Activated naive CD4-positive, alpha-beta T cell treated with anti-CD3 and anti-CD28 coated beads, Interleukin-2, amount 50 U/mL, for 24 hours (primary cell): Measurements from ENCODE around the gene GAS7.
"Not testable (repeated sequence)": the region's sequence is repeated elsewhere in the genome, so short reads cannot be mapped to it uniquely, and the experiment has no call there.

Experiments used
- H3K27ac Mint-ChIP-seq: one replicate; pipeline ENCODE4 v1.8.0; 2021; ENCODE audit warnings: mild to moderate bottlenecking, mixed read lengths
- H3K27me3 Mint-ChIP-seq: one replicate; pipeline ENCODE4 v1.8.0; 2021; ENCODE audit warnings: mixed read lengths
- H3K36me3 Mint-ChIP-seq: one replicate; pipeline ENCODE4 v1.8.0; 2021; ENCODE audit warnings: mixed read lengths
- H3K4me1 Mint-ChIP-seq: one replicate; pipeline ENCODE4 v1.8.0; 2021; ENCODE audit warnings: mixed read lengths
- H3K4me3 Mint-ChIP-seq: one replicate; pipeline ENCODE4 v1.8.0; 2021; ENCODE audit warnings: mild to moderate bottlenecking, mixed read lengths
- H3K9me3 Mint-ChIP-seq: one replicate; pipeline ENCODE4 v1.8.0; 2021; ENCODE audit warnings: mixed read lengths

GAS7 gene

GRCh38 chr17:9925457-9925856 is 272.9 kb downstream of the GAS7 start:
- H3K27ac Mint-ChIP-seq, result no peak overlapping the region
- H3K9me3 Mint-ChIP-seq, result no peaks in the 10 kb centered on the region
- no peaks in the 10 kb centered on the region for H3K27me3 Mint-ChIP-seq
- H3K4me1 Mint-ChIP-seq, result peaks cover 4% of the 10 kb centered on the region
- no peaks in the 10 kb centered on the region for H3K36me3 Mint-ChIP-seq
- no peak overlapping the region for H3K4me3 Mint-ChIP-seq

- Mint-ChIP-seq H3K27me3 (no peaks in the 10 kb centered on the region), H3K4me3 (no peak overlapping the region), H3K27ac (no peak overlapping the region), H3K9me3 (no peaks in the 10 kb centered on the region), H3K4me1 (peaks cover 4% of the 10 kb centered on the region), H3K36me3 (no peaks in the 10 kb centered on the region)
These were observed 273.6 kb downstream of the GAS7 start for GRCh38 chr17:9924735-9925191.

- Mint-ChIP-seq H3K4me1 (peaks cover 4% of the 10 kb centered on the region), H3K36me3 (no peaks in the 10 kb centered on the region), H3K4me3 (no peak overlapping the region), H3K27me3 (no peaks in the 10 kb centered on the region), H3K9me3 (no peaks in the 10 kb centered on the region), H3K27ac (no peak overlapping the region)
These were observed 276.2 kb downstream of the GAS7 start for GRCh38 chr17:9922012-9922848.

- not testable (repeated sequence) for H3K27ac Mint-ChIP-seq, H3K4me3 Mint-ChIP-seq, H3K4me1 Mint-ChIP-seq, H3K27me3 Mint-ChIP-seq, H3K9me3 Mint-ChIP-seq, H3K36me3 Mint-ChIP-seq
These were observed 277.2 kb downstream of the GAS7 start for GRCh38 chr17:9921216-9921615.

GRCh38 chr17:9918804-9919352 is 279.5 kb downstream of the GAS7 start:
- Mint-ChIP-seq H3K9me3 (no peaks in the 10 kb centered on the region), H3K4me3 (no peak overlapping the region), H3K4me1 (no peaks in the 10 kb centered on the region), H3K27me3 (no peaks in the 10 kb centered on the region), H3K27ac (no peak overlapping the region), H3K36me3 (no peaks in the 10 kb centered on the region)

GRCh38 chr17:9918352-9918751 is 280.1 kb downstream of the GAS7 start:
- Mint-ChIP-seq H3K4me3 (no peak overlapping the region), H3K9me3 (no peaks in the 10 kb centered on the region), H3K36me3 (no peaks in the 10 kb centered on the region)

GRCh38 chr17:9917801-9918200 is 280.6 kb downstream of the GAS7 start:
- Mint-ChIP-seq H3K4me1 (no peaks in the 10 kb centered on the region), H3K9me3 (no peaks in the 10 kb centered on the region), H3K27me3 (no peaks in the 10 kb centered on the region), H3K27ac (no peak overlapping the region), H3K36me3 (no peaks in the 10 kb centered on the region), H3K4me3 (no peak overlapping the region)

More at GRCh38 chr17:9918352-9918751, 280.1 kb downstream of the GAS7 start:
- no peaks in the 10 kb centered on the region for H3K4me1 Mint-ChIP-seq
- no peaks in the 10 kb centered on the region for H3K27me3 Mint-ChIP-seq
- H3K27ac Mint-ChIP-seq, result no peak overlapping the region

GRCh38 chr17:9917131-9917530 is 281.3 kb downstream of the GAS7 start:
- no peaks in the 10 kb centered on the region for H3K36me3 Mint-ChIP-seq
- no peaks in the 10 kb centered on the region for H3K4me1 Mint-ChIP-seq

GRCh38 chr17:9916108-9916507 is 282.3 kb downstream of the GAS7 start:
- Mint-ChIP-seq H3K4me3 (no peak overlapping the region), H3K9me3 (no peaks in the 10 kb centered on the region), H3K4me1 (no peaks in the 10 kb centered on the region), H3K27ac (no peak overlapping the region), H3K36me3 (no peaks in the 10 kb centered on the region), H3K27me3 (no peaks in the 10 kb centered on the region)

More at GRCh38 chr17:9917131-9917530, 281.3 kb downstream of the GAS7 start:
- H3K27ac Mint-ChIP-seq, result no peak overlapping the region
- H3K27me3 Mint-ChIP-seq, result no peaks in the 10 kb centered on the region
- no peak overlapping the region for H3K4me3 Mint-ChIP-seq
- no peaks in the 10 kb centered on the region for H3K9me3 Mint-ChIP-seq

- H3K27me3 Mint-ChIP-seq, result no peaks in the 10 kb centered on the region
- no peaks in the 10 kb centered on the region for H3K4me1 Mint-ChIP-seq
- no peak overlapping the region for H3K27ac Mint-ChIP-seq
- no peaks in the 10 kb centered on the region for H3K9me3 Mint-ChIP-seq
- H3K36me3 Mint-ChIP-seq, result no peaks in the 10 kb centered on the region
- no peak overlapping the region for H3K4me3 Mint-ChIP-seq
These were observed 284.9 kb downstream of the GAS7 start for GRCh38 chr17:9913476-9913875.

- H3K36me3 Mint-ChIP-seq, result no peaks in the 10 kb centered on the region
- H3K4me1 Mint-ChIP-seq, result no peaks in the 10 kb centered on the region
- H3K27me3 Mint-ChIP-seq, result no peaks in the 10 kb centered on the region
- H3K4me3 Mint-ChIP-seq, result no peak overlapping the region
- no peaks in the 10 kb centered on the region for H3K9me3 Mint-ChIP-seq
- no peak overlapping the region for H3K27ac Mint-ChIP-seq
These were observed 286.0 kb downstream of the GAS7 start for GRCh38 chr17:9912121-9913099.

GRCh38 chr17:9911089-9911488 is 287.3 kb downstream of the GAS7 start:
- Mint-ChIP-seq H3K4me1 (no peaks in the 10 kb centered on the region), H3K36me3 (no peaks in the 10 kb centered on the region), H3K9me3 (no peaks in the 10 kb centered on the region), H3K4me3 (no peak overlapping the region), H3K27me3 (no peaks in the 10 kb centered on the region), H3K27ac (no peak overlapping the region)

GRCh38 chr17:9908649-9909042 is 289.8 kb downstream of the GAS7 start:
- H3K27ac Mint-ChIP-seq, result no peak overlapping the region

GRCh38 chr17:9907883-9908648 is 290.3 kb downstream of the GAS7 start:
- peaks cover 2% of the 10 kb centered on the region for H3K27me3 Mint-ChIP-seq
- no peaks in the 10 kb centered on the region for H3K36me3 Mint-ChIP-seq
- H3K27ac Mint-ChIP-seq, result no peak overlapping the region
- no peaks in the 10 kb centered on the region for H3K4me1 Mint-ChIP-seq
- H3K9me3 Mint-ChIP-seq, result no peaks in the 10 kb centered on the region
- H3K4me3 Mint-ChIP-seq, result no peak overlapping the region

More at GRCh38 chr17:9908649-9909042, 289.8 kb downstream of the GAS7 start:
- Mint-ChIP-seq H3K4me1 (no peaks in the 10 kb centered on the region), H3K36me3 (no peaks in the 10 kb centered on the region), H3K4me3 (no peak overlapping the region), H3K27me3 (no peaks in the 10 kb centered on the region), H3K9me3 (no peaks in the 10 kb centered on the region)

- Mint-ChIP-seq H3K27me3 (peaks cover 2% of the 10 kb centered on the region), H3K4me1 (no peaks in the 10 kb centered on the region), H3K9me3 (no peaks in the 10 kb centered on the region), H3K4me3 (no peak overlapping the region), H3K36me3 (no peaks in the 10 kb centered on the region), H3K27ac (no peak overlapping the region)
These were observed 291.3 kb downstream of the GAS7 start for GRCh38 chr17:9907131-9907530.
